Caki2 (cell line): ENCODE measurements around the gene GLIS2. TPM values are rescaled to one million over a fixed set of nuclear protein-coding genes. Genes with fewer than 3 reads are reported as not detected.
"Not testable (repeated sequence)": the region's sequence is repeated elsewhere in the genome, so short reads cannot be mapped to it uniquely, and the experiment has no call there.

Experiments used
- DNase-seq: peaks from one replicate; pipeline ENCODE4 v3.0.0-alpha.2; 2015; ENCODE audit warnings: low read depth
- in situ Hi-C: cut with HindIII; loops from 2 replicates; pipeline ENCODE4 v1.10.0; 2016; ENCODE audit warnings: low sequenced_read_pairs, low pct_unique_long_range_greater_than_20kb, mixed read lengths
- total RNA-seq: library from RNA; depleted of rRNA; stranded (reverse); fragments of >200 nt; shearing (Covaris generic); gene quantifications from 2 replicates; pipeline ENCODE4 v1.2.3, GENCODE V29; 2014; ENCODE audit warnings: low replicate concordance

GLIS2 gene
- total RNA-seq, 1 experiment from 2014 or later, result 5.7 TPM

DNA sequence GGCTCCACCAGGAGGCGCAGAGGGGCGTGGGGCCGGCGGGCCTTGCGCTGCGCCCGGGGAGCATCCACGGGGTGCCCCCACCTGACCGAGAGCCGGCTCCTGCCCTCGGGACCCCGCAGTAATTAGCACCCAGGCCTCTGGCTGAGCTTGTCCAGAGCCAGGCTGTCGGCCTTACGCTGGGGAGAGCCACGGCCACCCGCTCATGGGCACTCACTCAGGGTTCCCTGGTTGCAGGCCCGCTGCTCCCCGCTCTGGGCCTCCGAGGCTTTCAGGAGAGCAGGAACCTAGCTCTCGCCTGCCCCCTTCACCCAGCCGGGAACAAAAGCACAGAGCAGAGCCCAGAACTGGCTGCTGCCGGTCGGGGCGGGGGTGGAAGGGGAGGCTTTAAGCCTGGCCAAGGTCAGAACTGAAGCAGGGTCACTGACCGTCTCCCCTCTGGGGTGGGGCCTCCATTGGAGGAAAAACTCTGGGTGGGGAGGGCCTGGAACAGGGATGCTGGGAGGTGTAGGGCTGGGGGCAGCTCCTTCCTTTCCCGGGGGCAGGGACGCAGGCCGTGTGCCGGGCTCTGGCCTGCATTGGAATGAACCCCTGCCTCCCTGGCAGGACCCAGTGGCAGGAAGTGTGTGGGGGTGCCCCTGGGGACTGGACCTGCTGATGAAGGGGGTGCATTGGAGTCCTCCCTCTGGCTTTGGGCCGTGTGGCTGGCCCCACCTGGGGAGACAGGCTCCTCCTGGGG, 12.3 kb downstream of the GLIS2 start:
- DNase-seq, result no peak
- in situ Hi-C loops, result no loop called here

DNA sequence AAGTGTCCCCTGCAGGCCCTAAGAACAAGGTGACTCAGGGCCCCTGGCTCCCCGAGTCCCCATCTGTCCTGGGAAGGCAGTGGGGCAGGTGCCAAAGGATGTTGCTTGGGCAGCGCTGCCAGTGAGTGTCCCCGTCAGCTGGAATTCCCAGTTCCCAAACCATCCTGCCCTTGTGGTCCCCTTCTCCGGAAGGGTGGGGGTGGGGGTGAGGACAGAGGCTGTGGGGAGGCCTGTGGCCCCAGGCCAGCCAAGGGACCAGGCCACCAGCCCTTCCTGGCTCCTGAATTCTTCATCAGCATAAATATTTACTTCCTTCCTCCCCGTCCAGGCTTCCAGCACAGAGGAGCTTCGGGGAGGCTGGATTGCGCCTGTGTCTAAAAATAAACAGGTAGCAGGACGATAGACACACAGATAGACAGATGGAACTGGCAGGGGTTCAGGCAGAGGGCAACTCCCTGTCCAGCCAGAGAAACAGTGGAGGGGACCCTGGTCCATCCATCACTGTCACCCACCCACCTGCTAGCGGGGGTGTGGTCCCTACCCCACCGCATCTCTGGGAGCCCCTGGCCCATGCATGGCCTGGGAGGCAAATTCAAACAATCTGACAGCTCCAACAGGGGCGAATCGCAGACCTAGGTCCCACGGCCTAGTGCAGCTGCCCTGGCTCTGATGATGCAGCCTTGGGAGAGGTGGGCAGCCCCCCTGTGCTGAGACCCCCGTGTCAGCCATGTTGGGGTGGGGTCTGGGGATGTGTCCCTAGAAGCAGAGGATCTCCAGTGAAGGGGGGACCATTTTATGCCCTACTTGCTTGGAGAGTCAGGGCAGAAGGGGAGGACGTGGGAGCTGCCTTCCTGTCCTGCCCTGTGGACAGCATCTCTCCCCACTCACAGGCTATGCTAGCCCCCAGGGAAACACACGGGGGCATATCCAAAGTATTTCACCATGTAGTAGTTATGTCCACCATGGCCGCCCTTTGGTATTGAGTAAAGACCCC, 13.2 kb downstream of the GLIS2 start:
- in situ Hi-C loops, result no loop called here
- DNase-seq, result no peak

DNA sequence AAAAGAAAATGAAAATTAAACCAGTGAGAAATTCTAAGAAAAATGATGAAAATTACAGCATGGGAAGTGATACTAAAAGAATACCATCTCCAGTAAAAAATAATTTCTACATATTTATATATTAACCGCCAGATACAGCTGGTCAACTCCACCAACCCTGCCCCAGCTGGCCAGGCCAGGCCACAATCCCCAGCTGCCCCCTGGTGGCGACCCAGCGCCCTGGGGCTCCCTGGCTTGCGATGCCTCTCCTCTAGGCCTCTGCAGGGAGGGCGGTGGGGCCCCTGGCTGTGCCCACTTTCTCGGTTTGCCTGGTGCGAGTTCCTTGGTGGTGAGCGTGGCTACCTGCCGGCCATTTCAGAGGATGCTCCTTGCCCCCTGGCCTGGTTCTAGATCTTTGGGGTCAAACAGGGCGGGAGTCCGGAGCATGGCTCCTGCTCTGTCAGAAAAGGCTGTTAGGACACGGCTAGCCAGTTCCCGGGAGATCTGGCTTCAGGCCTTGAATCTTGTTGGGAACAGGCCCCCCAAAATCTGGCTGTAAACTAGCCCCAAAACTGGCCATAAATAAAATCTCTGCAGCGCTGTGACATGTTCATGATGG, 14.5 kb downstream of the GLIS2 start:
- in situ Hi-C loops, result no loop called here
- DNase-seq, result peak; percentile 50

DNA sequence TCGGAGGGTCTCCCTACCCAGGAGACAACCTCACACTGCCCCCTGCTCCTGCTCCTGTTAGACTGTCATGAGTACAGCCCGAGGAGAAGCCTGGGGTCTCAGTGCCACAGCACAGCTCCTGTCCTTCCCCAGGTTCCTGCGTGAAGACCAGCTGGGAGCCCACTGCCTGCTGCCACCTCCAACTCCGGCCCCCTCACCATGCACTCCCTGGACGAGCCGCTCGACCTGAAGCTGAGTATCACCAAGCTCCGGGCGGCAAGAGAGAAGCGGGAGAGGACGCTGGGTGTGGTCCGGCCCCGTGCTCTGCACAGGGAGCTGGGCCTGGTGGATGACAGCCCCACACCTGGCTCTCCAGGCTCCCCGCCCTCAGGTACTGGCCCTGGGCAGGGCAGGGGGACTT, 16.2 kb downstream of the GLIS2 start:
- DNase-seq, result no peak
- in situ Hi-C loops, result no loop called here

DNA sequence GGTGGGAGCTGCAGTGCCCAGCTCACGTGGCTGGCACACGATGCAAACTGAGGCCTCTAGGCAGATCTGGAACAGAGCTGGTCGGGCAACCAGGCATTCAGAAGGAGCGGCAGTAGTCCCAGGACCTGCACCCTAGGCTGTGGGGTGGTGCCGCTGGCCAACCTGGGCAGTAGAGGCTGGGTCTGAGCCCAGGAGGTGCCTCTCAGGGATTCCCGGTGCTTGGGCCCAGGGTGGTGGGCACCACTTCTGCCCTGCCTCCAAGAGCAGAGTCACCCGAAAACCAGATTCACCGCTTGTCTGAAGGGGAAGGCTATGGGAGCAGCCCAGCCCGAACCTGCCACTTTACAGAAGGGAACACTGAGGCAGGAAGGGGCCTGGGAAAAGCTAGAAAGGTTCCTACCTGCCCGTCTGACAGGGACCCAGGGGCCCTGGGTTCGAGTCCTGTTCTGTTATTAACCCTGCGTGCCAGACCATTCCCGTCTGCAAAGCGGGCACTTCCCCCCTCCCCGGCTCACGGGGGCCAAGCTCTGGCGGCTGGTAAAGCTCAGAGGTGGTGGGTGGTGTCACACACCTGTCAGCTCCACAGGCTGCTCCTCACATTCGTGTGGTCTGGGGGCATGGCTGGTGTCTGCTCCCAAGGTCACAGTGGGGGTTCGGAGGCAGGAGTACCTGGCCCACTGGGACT, 16.9 kb downstream of the GLIS2 start:
- no peak for DNase-seq
- in situ Hi-C loops, result no loop called here

DNA sequence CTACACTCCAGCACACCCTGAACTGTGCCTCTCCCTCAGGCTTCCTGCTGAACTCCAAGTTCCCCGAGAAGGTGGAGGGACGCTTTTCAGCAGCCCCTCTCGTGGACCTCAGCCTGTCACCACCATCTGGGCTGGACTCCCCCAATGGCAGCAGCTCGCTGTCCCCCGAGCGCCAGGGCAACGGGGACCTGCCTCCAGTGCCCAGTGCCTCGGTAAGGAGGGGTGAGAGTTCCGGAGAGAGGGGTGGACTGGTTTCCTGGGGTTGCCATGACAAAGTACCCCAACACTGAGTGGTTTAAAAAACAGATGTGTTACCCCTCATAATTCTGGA, 17.4 kb downstream of the GLIS2 start:
- no peak for DNase-seq
- in situ Hi-C loops, result no loop called here

DNA sequence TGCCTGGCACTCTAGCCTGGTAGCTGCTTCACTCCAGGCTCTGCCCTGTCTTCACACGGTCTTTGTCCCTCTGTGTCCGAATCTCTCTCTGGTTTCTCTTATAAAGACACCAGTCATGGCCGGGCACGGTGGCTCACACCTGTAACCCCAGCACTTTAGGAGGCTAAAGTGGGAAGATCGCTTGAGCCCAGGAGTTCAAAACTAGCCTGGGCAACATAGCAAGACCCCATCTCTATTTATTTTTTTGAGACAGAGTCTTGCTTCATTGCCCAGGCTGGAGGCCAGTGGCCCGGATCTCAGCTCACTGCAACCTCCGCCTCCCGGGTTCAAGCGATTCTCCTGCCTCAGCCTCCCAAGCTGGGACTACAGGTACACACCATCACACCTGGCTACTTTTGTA, 17.8 kb downstream of the GLIS2 start:
- in situ Hi-C loops, DNase-seq: not testable (repeated sequence)

DNA sequence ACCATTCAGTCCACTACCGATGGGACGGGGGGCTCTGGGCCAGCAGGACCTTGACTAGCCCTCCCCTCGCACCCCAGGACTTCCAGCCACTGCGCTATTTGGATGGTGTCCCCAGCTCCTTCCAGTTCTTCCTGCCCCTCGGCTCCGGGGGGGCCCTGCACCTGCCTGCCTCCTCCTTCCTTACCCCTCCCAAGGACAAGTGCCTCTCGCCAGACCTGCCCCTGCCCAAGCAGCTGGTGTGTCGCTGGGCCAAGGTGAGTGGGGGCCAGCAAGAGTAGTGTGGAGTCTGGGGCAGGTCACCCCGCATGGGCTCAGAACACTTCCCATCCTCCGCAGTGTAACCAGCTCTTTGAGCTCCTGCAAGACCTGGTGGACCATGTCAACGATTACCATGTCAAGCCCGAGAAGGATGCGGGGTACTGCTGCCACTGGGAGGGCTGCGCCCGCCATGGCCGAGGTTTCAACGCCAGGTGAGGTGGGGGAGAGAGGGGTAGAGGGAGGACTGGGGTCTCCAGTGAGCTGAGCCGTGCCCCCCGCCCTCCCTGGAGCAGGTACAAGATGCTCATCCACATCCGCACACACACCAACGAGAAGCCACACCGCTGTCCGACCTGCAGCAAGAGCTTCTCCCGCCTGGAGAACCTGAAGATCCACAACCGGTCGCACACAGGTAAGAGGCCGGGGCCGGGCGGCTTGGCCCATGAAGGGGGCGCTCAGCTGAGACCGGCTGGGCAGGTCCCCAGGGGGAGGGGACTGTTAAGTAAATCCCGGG, 19.0 kb downstream of the GLIS2 start:
- no peak for DNase-seq
- in situ Hi-C loops, result no loop called here

DNA sequence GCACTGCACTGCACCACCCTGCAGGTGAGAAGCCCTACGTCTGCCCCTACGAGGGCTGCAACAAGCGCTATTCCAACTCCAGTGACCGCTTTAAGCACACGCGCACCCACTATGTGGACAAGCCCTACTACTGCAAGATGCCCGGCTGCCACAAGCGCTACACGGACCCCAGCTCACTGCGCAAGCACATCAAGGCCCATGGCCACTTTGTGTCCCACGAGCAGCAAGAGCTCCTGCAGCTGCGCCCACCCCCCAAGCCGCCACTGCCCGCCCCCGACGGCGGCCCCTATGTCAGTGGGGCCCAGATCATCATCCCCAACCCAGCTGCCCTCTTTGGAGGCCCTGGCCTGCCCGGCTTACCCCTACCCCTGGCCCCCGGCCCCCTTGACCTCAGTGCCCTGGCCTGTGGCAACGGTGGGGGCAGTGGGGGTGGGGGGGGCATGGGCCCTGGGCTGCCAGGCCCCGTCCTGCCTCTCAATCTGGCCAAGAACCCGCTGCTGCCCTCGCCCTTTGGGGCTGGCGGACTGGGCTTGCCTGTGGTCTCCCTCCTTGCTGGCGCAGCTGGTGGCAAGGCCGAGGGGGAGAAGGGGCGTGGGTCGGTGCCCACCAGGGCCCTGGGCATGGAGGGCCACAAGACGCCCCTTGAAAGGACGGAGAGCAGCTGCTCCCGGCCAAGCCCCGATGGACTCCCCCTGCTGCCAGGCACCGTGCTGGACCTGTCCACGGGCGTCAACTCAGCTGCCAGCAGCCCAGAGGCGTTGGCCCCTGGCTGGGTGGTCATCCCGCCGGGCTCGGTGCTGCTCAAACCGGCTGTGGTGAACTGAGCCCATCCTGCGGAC, 21.1 kb downstream of the GLIS2 start:
- DNase-seq, result no peak
- in situ Hi-C loops, result no loop called here

DNA sequence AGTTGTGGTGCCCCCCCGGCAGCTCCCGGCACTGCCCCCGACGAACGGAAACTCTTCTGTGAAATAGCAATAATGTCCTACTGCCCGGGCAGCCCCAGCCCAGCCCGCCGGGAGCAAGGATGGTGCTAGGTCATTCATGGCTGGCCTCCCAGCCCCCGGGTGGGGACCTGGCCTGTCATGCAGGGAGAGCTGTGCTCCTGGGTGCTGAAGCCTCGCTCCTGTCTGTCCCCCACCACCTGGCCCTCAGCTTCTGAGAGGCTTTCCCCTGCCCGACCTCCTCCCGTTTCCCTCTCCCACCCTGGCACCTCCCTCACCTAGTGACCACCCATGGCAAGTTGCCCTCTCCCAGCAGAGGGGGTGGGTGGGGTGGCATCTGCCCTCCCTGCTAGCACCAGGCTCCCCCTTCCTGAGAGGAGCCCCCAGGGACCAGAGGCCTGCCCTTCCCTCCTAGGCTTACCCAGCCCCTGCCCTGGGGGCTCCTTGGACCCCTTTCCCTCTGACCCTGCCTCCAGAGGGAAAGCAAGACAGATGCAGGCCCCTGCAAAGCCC, 21.7 kb downstream of the GLIS2 start:
- in situ Hi-C loops, result no loop called here
- no peak for DNase-seq

DNA sequence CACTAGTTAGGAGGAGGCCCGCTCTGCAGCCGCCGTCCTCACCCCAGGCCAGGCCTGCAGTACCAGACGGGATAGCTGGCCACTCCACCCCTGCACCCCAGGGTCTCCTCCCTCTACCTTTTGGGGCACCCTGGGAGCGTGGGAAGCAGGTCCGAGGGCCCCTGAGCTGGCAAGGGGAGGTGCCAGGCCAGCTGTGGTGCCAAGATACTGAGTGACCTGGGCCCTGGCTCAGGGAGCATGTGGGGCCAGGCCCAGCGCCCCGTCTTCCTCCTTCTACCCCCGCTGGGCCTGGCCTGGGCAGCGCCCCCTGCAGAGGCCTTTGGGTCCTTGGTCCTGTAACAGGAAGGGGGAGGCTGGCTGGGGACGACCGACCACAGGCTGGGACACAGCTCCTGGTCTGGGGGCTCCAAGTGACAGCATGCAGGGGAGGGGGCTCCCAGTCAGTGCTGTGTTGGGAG, 22.3 kb downstream of the GLIS2 start:
- in situ Hi-C loops, result no loop called here
- DNase-seq, result no peak

DNA sequence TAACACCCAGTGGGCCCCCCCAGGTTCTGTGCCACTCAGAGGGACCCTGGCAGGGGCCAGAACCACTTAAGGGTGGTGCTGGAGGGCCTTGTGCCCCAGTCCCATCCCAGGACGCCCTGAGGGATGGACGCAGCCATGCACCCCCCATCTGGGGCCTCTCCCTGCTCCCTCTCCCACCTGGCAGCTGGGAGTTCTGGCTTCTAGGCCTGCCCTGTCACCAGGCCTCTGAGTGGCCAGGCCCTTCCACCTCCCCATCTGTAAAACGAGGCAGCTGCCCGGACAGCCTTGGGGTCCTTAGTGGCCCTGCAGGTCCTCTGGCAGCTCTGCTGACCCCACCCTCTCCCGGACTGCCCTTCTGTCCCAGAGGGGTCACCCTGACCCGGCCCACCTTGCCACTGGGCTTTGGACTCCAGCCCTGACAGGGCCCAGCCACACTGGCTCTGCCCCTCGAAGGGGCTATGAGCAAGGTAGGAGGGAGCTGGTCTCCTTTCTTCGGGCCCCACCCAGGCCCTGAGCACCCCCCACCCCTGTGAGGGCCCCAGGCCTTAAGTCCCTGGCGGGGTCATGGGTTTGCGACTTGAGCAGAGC, 22.9 kb downstream of the GLIS2 start:
- no peak for DNase-seq
- in situ Hi-C loops, result no loop called here

DNA sequence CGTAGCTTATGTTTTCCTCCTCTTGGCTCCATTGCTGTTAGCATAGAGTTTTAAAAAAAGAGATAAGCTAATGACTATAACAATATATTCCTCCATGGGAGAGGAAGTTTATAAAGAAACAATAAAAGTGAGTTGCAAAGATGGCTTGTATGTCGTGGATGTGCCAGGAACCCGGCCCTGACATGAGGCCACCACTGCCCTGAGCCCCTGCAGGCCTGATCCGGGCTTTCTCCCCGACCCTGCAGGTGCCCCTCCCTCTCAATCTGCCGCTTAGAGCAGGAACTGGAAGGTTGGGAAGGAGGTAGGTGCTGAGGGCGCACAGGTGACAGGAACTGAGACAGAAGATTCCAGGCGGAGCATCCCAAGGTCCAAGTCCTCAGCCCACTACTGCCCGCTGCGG, 23.6 kb downstream of the GLIS2 start:
- no peak for DNase-seq
- in situ Hi-C loops, result no loop called here

DNA sequence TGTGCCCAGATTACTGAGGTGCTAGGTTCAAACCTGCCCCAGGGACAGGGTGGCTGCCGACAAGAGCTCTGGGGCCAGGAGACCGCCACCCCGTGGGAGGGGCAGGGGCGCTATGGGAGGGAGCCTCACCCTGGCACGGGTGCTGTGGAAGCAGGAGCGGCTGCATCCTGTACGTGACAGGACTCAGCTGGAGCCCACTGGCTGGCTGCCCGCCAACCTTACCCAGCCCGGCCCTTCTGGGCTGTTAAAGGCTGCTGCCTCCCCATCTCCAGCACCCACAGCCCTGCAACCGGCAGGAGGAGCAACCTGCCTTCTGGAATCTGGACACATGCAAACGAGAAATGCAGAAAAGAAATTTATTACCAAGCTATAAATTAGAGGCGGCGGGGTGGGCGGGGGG, 24.0 kb downstream of the GLIS2 start:
- in situ Hi-C loops, result no loop called here
- no peak for DNase-seq

DNA sequence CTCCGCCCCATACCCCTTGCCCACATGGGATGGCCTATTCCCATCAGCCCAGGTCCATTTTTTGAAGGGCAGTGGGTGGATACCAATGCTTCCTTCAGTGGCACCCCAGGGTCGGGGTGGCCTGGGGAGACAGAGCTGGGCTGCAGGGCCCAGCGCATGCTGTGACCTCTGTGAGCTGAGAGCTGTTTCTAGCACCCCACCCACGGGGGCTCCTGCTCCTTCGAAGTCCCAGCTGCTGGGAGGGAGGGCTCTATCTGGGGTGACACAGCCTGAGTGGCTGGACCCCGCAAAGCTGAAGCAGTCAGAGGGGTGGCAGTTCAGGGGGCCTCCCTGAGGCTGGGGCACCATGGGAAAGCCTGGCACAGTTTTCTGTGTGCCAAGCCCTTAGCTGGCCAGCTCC, 24.6 kb downstream of the GLIS2 start:
- no peak for DNase-seq
- in situ Hi-C loops, result no loop called here

DNA sequence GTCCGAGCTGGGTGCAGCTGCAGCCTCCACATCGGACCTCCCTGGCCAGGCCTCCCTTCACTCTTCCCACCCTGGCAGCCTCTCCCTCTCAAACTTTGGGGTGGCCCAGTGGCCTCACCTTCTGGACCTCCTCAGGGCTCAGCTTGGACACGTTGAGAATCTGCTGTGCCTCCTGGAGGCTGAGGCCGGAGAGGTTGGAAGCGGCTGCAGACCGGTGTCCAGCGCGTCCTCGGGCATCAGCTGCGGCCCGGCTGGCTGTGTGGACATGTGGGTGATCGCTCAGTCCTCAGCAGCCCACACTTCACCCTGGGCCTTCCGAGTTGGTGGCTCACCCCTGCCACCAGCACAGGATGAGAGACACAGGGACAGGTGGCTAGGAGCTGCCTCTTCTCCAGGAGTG, 25.4 kb downstream of the GLIS2 start:
- DNase-seq, result no peak
- in situ Hi-C loops, result no loop called here
